SK-N-SH treated with all-trans-retinoic acid at 6 μM for 48 hours (cell line): ENCODE data around the gene SEC61B.

Experiments used
- ARNTL ChIP-seq: fragments of 450-650 bp; formaldehyde crosslinking; IDR thresholded peaks from 2 replicates; pipeline ENCODE4 v1.5.0; 2020; ENCODE audit warnings: low read depth, mild to moderate bottlenecking, moderate library complexity, borderline replicate concordance
- PATZ1 ChIP-seq: fragments of 250-450 bp; sonication (Bioruptor Pico); IDR thresholded peaks from 2 replicates; pipeline ENCODE4 v1.8.0; 2020; ENCODE audit warnings: mild to moderate bottlenecking, moderate library complexity, borderline replicate concordance
- PPARA ChIP-seq: fragments of 250-450 bp; sonication (Bioruptor Pico); IDR thresholded peaks from 2 replicates; pipeline ENCODE4 v1.5.0; 2020; ENCODE audit warnings: mild to moderate bottlenecking, borderline replicate concordance
- RARB ChIP-seq: fragments of 250-450 bp; sonication (Bioruptor Pico); IDR thresholded peaks from 2 replicates; pipeline ENCODE4 v1.8.0; 2021; ENCODE audit warnings: mild to moderate bottlenecking, moderate library complexity
- TCF4 ChIP-seq: fragments of 250-450 bp; sonication (Bioruptor Pico); IDR thresholded peaks from 2 replicates; pipeline ENCODE4 v1.8.0; 2021; ENCODE audit warnings: mild to moderate bottlenecking, moderate library complexity, borderline replicate concordance
- TOX ChIP-seq: fragments of 250-450 bp; sonication (Bioruptor Pico); IDR thresholded peaks from 2 replicates; pipeline ENCODE4 v1.8.0; 2021; ENCODE audit warnings: mild to moderate bottlenecking, moderate library complexity, borderline replicate concordance
- ZC3H10 ChIP-seq: fragments of 250-450 bp; sonication (Bioruptor Pico); IDR thresholded peaks from 2 replicates; pipeline ENCODE4 v1.5.1; 2021; ENCODE audit warnings: mild to moderate bottlenecking, moderate library complexity
- ZFP3 ChIP-seq: fragments of 250-450 bp; sonication (Bioruptor Pico); IDR thresholded peaks from 2 replicates; pipeline ENCODE4 v1.5.0; 2020; ENCODE audit warnings: mild to moderate bottlenecking, moderate library complexity
- ZFP30 ChIP-seq: fragments of 450-650 bp; formaldehyde crosslinking; IDR thresholded peaks from 2 replicates; pipeline ENCODE4 v1.5.0; 2022; ENCODE audit warnings: mild to moderate bottlenecking, moderate library complexity
- ZNF70 ChIP-seq: fragments of 450-650 bp; formaldehyde crosslinking; IDR thresholded peaks from 2 replicates; pipeline ENCODE4 v1.5.0; 2020; ENCODE audit warnings: mild to moderate bottlenecking, moderate library complexity
- ZNF8 ChIP-seq: fragments of 450-650 bp; formaldehyde crosslinking; IDR thresholded peaks from 2 replicates; pipeline ENCODE4 v1.5.0; 2020; ENCODE audit warnings: mild to moderate bottlenecking, moderate library complexity
- TF ChIP-seq, protein P1 (sequence below): fragments of 250-450 bp; sonication (Bioruptor Pico); IDR thresholded peaks from 2 replicates; pipeline ENCODE4 v1.5.1; 2020; ENCODE audit warnings: low read depth, mild to moderate bottlenecking, moderate library complexity

DNA sequence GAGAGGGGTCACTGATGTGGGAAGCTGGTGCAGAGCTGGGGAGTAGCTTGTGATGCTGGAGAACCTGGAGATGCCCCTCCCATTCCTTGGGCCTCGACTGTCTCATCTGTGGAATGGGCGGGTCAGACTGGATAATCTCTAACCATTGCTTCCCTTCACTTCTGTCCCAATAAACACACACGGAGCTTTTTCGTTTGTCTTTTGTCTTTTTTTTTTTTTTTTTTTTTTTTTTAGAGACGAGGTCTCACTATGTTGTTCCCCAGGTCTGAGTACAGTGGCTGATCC, 36.8 kb upstream of the SEC61B start:
- TF ChIP-seq ZNF70, result no peak
- TF ChIP-seq ZFP3 (CRISPR knock-in tag), result no peak
- no peak for TF ChIP-seq PATZ1 (CRISPR knock-in tag)
- TF ChIP-seq RARB, result no peak
- TF ChIP-seq TOX (CRISPR knock-in tag), result no peak
- no peak for TF ChIP-seq ZNF8 (CRISPR knock-in tag)
- TF ChIP-seq TCF4 (CRISPR knock-in tag), result no peak
- no peak for TF ChIP-seq ZFP30 (CRISPR knock-in tag)
- no peak for TF ChIP-seq PPARA (CRISPR knock-in tag)
- TF ChIP-seq, protein P1, sequence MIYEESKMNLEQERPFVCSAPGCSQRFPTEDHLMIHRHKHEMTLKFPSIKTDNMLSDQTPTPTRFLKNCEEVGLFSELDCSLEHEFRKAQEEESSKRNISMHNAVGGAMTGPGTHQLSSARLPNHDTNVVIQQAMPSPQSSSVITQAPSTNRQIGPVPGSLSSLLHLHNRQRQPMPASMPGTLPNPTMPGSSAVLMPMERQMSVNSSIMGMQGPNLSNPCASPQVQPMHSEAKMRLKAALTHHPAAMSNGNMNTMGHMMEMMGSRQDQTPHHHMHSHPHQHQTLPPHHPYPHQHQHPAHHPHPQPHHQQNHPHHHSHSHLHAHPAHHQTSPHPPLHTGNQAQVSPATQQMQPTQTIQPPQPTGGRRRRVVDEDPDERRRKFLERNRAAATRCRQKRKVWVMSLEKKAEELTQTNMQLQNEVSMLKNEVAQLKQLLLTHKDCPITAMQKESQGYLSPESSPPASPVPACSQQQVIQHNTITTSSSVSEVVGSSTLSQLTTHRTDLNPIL (CRISPR knock-in tag), result no peak
- TF ChIP-seq ARNTL (CRISPR knock-in tag), result no peak
- no peak for TF ChIP-seq ZC3H10 (CRISPR knock-in tag)
